T-helper 2 cell (primary cell): Measurements from ENCODE around the gene IL2RA.
A peak's percentile ranks its signal among the peaks of the same experiment; 100 is the strongest.
"Not testable (repeated sequence)": the region's sequence is repeated elsewhere in the genome, so short reads cannot be mapped to it uniquely, and the experiment has no call there.

Experiments used
- DNase-seq, 5 experiments: peaks; one replicate each; pipeline versions ENCODE4 v3.0.0 to v3.0.0-alpha.2; 2012 to 2022

The IL2RA gene

DNA sequence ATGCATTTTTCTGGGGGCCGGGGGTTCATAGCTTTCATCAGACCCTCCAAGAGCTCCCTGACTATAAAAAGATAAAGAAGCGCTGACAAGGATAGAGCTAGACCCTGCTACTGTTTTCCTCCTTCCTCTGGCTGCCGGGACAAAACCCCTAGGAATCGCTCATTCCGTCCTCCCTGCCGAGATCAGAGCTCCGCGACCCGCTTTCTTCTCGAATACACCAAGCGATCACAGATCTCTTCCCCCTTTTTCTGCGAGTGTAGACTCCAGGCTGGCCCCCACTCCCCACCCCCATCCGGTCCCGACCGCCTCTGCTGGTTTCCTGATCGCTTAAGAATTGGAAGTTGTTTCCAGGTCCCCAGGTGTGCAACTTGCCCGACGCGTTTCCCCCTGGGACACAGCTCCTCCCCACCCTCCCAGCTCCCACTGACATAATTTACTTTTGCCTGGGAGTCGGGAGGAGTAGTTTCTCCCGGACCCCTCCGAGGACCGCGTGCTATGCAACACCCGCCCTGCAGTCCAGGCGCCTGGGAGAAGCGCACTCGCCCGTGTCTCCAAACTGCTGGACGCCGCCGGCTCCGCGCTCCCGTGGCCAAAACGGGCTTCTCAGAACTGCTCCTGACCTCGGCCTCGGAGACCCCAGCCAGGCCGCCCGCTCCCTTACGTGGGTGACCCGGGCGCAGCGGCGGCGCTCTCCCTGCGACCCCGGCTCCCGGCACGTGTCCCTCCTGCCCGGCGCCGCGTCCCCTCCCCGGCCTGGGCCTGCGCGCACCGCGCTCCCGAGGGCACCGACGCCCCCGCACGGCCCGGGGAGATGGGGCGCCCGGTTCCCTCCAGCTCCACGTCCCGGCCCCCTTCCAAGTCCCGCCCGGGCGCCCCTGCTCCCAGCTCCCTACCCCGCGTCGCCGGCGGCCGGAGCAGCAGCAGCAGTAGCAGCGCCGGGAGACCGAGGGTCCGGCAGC is 85.4 kb downstream of the IL2RA start:
- DNase-seq, result peak in 4 of 5 experiments; percentile 9 to 58 (median 20)

DNA sequence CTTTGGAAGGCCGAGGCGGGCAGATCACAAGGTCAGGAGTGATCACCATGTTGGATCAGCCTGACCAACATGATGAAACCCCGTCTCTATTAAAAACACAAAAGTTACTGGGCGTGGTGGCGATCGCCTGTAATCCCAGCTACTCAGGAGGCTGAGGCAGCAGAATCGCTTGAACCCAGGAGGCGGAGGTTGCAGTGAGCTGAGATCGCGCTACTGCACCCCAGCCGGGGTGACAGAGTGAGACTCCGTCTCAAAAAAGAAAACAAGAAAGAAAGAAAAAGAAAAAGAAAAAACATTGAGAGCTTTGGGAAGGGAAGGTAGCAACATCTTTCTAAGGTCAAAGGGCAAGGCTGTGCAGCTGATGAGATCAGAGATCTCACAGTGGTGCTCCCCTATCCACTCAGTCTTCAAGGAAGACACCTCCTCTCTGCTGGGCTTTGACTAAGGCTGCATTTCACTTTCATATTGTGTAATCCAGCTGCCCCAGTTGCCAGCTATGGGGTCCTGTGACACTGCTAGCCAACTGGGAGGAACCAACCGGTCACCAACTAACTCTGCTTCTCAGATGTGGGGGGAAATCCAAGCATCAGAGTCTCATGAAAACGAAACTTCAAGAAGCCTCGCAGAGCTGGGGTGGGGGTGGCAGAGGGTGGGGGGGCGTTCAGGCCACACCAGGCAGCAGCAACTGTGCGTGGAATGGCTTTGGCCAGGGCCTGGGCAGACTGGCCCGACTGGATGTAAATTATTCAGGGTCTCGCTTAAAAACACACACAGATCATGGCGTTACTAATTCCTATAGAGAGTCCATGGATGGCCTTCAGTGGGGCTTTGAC is 86.3 kb downstream of the IL2RA start:
- peak in 4 of 5 experiments; percentile 19 to 83 (median 52) for DNase-seq

DNA sequence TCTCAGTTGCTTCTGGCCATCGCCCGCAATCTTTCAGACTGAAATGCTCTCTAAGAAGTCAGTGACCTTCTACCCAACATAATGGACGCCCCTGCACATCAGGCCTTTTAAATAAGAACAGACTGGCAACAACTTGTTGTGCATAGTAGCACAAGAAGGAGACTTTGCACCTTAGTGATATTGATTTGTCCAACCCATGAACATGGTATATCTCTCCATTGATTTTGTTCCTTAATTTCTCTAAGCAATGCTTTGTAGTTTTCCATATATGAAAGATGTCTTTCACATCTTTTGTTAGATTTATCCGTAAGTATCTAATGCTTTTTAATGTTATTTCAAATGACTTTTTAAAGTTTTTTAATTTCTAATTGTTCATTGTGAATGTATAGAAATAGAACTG is 89.1 kb downstream of the IL2RA start:
- DNase-seq, result no peak

DNA sequence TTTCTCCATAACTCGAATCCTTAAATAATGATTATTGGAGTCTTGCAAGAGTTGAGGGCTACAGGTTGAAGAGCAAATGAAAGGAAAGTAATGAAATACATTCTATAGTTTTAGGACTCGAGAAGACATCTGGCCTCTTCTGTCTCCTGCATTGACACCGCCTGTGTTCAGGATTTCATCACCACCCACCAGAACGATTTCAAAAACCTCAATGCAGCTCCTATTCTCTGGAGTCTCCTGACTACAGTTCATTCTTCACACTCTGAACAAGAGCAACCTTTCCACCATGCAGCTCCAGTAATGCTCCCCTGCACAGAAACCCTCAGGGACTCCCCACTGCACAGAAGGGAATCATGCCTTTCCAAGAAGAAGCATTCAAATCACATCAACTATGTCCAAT is 90.3 kb downstream of the IL2RA start:
- DNase-seq, result no peak

DNA sequence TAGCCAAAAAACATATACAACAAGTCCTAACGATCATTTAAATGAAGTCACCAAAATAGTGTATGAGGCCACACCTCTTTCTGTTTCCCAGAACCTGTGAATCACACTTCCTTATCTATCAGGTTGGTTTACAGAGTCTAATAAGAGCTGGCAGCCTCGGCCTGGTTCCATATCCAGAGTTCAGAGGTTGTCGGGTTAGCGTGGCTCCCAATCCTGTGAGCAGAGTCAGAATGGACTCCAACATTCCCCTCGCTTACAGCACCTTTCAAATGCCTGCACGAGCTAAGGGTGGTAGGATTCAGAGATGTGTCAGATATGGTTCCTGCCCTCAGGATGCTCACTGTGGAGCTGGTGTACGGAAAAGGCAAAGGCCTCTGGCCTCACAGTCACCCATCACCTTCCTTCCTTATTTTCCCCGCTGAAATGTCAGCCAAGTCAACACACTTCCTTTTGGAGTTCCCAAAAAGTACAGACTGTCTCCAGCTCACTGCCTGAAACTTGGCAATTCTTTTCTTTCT is 90.8 kb downstream of the IL2RA start:
- peak in 1 of 5 experiments; percentile 70 for DNase-seq

DNA sequence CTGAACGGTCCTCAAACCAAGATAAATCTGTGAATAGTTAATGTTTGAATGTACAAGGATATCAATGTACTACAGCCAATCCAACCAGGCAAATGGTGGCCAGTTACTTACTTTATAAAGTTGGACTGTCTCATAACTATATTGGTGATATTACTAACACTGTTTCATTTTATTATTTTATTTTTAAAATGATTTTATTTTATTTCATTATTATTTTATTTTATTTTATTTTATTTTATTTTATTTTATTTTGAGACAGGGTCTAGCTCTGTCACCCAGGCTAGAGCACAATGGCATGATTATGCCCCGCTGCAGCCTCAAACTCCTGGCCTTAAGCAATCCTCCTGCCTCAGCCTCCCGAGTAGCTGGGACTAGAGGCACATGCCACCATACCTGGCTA is 91.6 kb downstream of the IL2RA start:
- DNase-seq, result no peak

DNA sequence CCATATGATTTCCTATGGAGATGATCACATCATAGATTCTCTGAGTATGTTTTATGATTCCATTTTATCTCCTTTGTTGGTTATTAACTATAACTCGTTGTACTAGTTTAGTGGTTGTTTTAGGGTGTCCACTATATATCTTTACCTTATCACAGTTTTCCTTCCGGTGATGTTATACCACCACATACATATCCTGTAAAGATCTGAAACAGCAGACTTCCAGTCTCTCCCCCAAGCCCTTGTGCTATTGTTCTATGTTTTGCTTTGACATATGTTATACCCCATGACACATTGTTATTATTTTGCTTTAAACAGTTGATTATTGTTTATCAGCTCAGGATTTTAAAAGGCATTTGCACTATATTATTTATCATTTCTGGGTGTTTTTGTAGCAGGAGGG is 92.1 kb downstream of the IL2RA start:
- no peak for DNase-seq

DNA sequence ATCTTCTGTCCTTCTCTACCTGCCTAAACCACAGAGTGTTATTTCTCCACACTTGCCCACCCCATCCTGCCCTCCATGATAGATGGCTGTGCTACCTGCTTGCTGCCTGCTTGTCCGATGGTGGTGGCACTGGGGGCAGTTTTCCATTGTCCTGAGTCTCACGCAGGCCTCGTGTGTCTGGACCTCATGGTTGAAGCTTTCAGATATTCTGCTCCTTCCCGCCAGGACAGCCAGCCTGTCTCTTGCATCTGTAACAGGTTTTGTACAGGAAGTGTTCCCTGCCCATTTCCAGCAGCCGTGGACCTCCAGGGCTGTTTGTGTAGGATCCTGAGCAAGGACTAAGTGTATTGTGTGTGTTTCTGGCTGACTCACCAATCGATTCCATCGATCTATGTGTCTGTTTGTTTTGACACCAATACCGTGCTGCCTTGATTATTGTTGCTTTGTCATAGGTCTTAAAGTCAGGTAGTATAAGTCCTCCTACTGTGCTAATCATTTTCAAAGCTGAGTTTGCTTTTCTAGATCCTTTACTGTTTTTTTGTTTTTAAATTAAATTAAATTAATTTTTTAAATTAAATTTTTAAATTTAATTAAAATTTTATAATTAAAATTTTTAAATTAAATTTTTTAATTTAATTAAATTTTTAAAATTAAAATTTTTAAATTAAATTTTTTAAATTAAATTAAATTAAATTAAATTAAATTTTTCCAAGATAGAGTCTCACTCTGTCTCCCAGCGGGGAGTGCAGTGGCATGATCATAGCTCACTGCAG is 93.3 kb downstream of the IL2RA start:
- DNase-seq, result no peak

DNA sequence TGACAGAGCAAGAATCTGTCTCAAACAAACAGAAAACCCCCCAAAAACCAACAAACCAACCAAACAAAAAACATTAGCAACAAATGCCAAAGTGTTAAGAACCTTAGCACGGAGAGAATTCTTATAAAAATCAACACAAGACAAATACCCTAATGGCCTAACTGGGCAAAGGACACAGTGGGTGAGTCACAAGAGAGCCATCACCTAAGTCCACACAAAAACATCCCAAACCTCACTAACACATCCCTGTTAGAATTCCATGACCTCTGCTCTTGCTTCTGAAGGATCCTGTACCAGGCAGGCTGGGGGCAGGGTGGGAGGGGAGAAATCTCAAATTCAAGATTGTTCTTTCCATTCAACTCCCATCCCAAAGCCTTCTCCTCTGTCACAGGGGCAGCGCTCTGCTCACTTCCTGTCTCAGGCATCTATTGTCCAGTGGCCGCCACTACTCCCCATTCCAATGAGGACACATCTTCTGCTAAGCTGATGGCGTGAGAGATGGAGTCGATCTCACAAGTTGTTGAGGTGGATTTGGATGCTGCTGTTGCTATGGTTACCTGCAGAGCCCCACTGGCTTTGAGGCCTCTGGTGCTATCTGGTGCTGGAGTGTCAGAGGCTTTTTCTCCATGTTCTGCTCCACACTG is 94.0 kb downstream of the IL2RA start:
- peak in 1 of 5 experiments; percentile 19 for DNase-seq

DNA sequence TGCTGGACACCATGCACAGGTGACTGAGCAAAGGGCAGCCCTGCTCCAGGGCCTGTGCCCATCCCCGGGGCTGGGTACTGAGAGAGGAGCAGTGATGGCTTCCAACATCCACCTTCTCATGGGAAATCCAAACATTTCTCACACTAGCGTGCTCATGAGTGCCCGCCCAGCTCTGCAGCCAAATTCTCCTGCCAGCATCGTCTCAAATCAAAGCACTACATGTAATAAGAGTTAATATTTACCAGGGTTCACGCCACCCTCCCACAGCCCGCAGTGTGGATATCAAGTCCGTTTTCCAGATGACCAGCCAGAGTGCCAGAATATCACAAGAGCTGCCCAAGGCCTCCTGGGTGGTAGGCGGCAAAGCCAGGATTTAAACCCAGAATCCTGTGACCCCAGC is 96.9 kb downstream of the IL2RA start:
- DNase-seq, result no peak

DNA sequence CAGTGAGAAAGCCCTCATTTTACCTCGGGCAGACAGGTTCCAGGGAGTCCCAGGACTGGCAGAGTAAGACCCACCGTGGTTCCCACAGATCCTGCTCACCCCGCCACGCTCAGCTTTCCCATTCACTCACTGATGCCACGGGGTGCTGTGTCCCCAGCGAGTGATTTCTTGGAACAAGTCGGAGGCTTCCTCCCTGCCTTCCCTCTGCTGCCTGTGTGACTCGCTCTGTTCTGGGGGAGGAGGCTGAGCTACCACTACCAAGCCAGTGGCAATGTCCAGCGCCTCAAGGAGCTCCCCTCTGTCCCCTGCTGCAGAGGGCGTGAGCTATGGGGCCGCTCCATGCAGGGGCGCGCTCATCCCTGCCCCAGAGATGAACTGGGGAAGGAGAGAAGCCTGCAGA is 97.4 kb downstream of the IL2RA start:
- no peak for DNase-seq

DNA sequence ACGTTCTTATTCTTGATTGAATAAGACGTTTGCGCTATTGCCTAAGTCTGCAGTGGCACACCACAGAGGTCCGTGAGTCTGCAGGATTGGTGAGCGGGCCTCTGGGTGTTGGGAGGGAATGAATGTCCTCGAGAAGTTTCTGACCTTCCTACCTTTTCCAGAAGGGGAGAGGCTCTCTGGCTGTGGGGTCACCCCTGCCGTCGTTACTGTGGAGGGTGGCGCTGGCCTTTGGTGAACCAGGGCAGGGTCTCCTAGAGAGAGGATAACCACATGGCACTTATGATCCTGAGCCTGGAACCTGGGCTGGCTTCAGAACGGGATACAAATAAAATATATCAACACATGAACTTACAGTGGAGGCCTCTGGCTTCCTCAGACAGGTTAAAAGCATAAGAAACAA is 98.6 kb downstream of the IL2RA start:
- no peak for DNase-seq

DNA sequence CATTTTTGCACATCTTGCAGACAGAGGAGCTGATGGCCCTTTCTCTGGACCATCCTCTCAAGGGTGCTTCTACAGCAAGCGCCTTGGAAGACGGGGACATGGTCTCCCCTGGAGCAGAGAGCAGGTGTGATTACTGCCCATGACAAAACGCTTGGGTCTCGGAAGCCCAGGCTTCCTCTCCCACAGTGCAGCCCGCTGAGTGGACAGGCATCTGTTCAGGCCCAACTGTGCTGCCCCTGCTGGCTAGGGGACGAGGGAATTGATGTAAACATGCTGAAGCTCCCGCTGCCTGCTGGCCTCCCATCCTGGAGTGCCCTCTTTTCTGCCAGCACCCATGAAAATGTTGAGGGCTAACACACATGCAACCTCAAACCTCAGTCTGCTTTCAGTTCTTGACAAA is 99.1 kb downstream of the IL2RA start:
- DNase-seq, result no peak

DNA sequence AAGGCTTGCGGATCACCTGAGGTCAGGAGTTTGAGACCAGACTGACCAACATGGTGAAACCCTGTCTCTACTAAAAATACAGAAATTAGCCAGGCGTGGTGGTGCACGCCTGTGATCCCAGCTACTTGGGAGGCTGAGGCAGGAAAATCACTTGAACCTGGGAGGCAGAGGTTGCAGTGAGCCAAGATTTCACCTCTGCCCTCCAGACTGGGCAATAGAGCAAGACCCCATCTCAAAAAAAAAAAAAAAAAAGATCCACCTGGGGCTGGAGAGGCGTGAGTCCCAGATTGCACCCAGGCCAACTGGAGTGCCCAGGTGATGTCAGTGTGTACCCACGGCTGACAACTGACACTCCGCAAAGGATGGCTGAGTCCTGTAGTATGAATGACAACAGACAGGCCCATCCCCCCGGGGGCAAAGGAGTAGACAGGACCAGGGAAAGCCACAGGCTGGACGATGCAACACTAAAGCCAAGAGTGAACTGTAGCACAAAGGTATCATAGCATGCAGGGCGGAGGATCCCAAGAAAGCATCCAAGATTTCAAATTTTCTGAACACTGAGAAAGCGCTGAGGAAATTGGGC is 99.7 kb downstream of the IL2RA start:
- not testable (repeated sequence) for DNase-seq

DNA sequence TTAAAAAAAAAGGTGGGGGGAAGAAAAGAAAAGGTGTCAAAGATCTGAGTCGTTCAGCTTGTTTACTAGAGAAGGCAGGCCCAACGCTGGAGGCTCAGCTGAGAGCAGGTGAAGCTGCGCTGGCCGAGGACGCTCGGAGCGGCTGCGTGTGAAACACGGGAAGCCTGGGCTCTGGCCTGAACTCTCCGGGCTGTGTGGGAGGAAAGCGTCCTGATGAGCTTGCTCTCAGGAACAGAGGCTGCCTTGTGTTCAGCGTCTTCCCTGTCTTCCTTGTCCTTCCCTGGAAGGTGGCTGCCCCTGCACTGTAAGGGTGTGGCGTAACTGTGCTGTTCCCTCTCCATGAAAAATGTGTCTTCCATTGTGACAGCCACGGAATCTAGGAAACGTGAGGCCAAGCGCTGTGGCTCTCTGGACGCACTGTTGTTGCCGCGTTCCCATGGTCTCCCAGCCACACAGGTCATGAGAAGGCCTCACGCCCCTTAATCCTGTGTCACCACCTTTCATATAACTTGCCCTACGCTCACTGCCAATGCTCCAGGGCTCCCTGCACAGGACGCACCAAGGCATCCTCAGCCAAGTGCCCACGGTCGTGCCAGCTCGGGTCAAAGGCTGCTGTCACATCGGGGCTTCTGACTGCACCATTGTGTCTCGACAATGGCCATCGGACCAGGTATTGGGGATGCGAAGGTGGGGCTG is 100.6 kb downstream of the IL2RA start:
- no peak for DNase-seq

DNA sequence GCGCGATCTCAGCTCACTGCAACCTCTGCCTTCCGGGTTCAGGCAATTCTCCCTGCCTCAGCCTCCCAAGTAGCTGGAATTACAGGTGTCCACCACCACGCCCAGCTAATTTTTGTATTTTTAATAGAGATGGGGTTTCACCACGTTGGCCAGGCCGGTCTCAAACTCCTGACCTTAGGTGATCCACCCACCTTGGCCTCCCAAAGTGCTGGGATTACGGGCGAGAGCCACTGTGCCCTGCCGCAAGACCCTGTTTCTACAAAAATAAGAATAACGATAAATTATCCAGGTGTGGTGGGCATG is 101.2 kb downstream of the IL2RA start:
- DNase-seq, result not testable (repeated sequence)
